Endodermal cell (in vitro differentiated cells): ENCODE measurements around the gene CFAP61. TPM values are rescaled to one million over a fixed set of nuclear protein-coding genes. Genes with fewer than 3 reads are reported as not detected.

Experiments
- DNase-seq: peaks from one replicate; pipeline ENCODE4 v3.0.0-alpha.2; 2017
- H3K27ac ChIP-seq: 2 replicates; pipeline ENCODE4 v1.5.1; 2013; ENCODE audit warnings: mild to moderate bottlenecking, low read depth, low read length, moderate library complexity
- H3K27me3 ChIP-seq: 2 replicates; pipeline ENCODE4 v1.6.1; 2013; ENCODE audit warnings: mild to moderate bottlenecking, low read length, moderate library complexity; ENCODE audit not compliant: insufficient read depth, control insufficient read depth, poor library complexity, severe bottlenecking
- H3K36me3 ChIP-seq: 2 replicates; pipeline ENCODE4 v1.7.0; 2013; ENCODE audit warnings: mild to moderate bottlenecking, low read length, moderate library complexity; ENCODE audit not compliant: control insufficient read depth, insufficient read depth
- H3K4me1 ChIP-seq: one replicate; pipeline ENCODE4 v1.7.0; 2013; ENCODE audit warnings: low read length; ENCODE audit not compliant: control insufficient read depth, insufficient read depth
- H3K4me3 ChIP-seq: 2 replicates; pipeline ENCODE4 v1.5.1; 2013; ENCODE audit warnings: mild to moderate bottlenecking, low read length, moderate library complexity
- H3K9ac ChIP-seq: 2 replicates; pipeline ENCODE4 v1.6.1; 2013; ENCODE audit warnings: mild to moderate bottlenecking, low read length, moderate library complexity; ENCODE audit not compliant: poor library complexity, severe bottlenecking; ENCODE audit errors: extremely low read depth
- H3K9me3 ChIP-seq: 2 replicates; pipeline ENCODE4 v1.6.1; 2013; ENCODE audit warnings: mild to moderate bottlenecking, low read length, moderate library complexity; ENCODE audit not compliant: control insufficient read depth
- H3K27ac Mint-ChIP-seq: 2 replicates; pipeline ENCODE4 v1.8.0; 2020; ENCODE audit warnings: mixed read lengths
- H3K27me3 Mint-ChIP-seq: 2 replicates; pipeline ENCODE4 v1.8.0; 2021; ENCODE audit warnings: mild to moderate bottlenecking, mixed read lengths; ENCODE audit not compliant: insufficient read depth
- H3K36me3 Mint-ChIP-seq: 2 replicates; pipeline ENCODE4 v1.8.0; 2020; ENCODE audit warnings: low read depth, mixed read lengths
- H3K4me1 Mint-ChIP-seq: 2 replicates; pipeline ENCODE4 v1.8.0; 2020; ENCODE audit warnings: mixed read lengths
- H3K4me3 Mint-ChIP-seq: 2 replicates; pipeline ENCODE4 v1.8.0; 2020; ENCODE audit warnings: mild to moderate bottlenecking, moderate library complexity, mixed read lengths
- H3K9me3 Mint-ChIP-seq: 2 replicates; pipeline ENCODE4 v1.8.0; 2020; ENCODE audit warnings: mild to moderate bottlenecking, mixed read lengths
- WGBS, 2 experiments: methylation state at CpG; one replicate each; pipeline versions ENCODE4 v1.1.5 to v1.1.7; 2013; ENCODE audit warnings: missing lambda C conversion rate in 2 of 2, mixed read lengths in 1 of 2; ENCODE audit not compliant: insufficient coverage in 1 of 2, insufficient read length in 1 of 2; 5-methylcytosine and 5-hydroxymethylcytosine counted together
- total RNA-seq, 2 donors: library from RNA; stranded (reverse); fragmentation: NEBNext Ultra II Directional in 1 of 2; extraction: Animal tissue kit (Norgen Biotek cat#: 25700) in 1 of 2; gene quantifications; 2 replicates in 1 of 2; 3 replicates in 1 of 2; pipeline ENCODE4 v1.2.1, GENCODE V29; 2021
- TF ChIP-seq, protein P1 (sequence below): fragments of 200-600 bp; sonication (generic); conservative IDR thresholded peaks from 2 replicates; pipeline ENCODE4 v1.5.0; 2021; ENCODE audit warnings: antibody characterized with exemption, mild to moderate bottlenecking

Gene CFAP61
- total RNA-seq, 2 donors from 2014 or later = 0.64 to 0.73 TPM

DNA sequence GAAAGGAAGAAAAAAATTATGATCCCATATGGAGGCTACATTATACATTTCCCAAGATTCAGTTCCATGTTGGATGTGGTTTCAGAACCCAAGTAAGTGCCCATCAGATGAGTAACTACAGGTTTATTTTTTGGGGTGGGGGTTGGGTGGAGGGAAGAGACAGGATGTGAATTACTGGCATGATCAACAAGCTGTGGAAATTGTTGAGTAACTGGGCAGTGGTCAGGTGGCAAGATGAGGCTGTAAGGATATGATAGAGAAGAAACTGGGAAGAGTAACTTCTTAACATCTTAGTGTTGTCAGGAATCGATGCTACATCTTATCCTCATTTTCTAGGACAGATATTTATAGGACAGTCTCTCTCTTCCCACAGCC, 153.5 kb downstream of the CFAP61 start:
- H3K9ac ChIP-seq = no peak overlapping the region
- peaks cover 4% of the 10 kb centered on the region for H3K4me1 ChIP-seq
- TF ChIP-seq, protein P1, sequence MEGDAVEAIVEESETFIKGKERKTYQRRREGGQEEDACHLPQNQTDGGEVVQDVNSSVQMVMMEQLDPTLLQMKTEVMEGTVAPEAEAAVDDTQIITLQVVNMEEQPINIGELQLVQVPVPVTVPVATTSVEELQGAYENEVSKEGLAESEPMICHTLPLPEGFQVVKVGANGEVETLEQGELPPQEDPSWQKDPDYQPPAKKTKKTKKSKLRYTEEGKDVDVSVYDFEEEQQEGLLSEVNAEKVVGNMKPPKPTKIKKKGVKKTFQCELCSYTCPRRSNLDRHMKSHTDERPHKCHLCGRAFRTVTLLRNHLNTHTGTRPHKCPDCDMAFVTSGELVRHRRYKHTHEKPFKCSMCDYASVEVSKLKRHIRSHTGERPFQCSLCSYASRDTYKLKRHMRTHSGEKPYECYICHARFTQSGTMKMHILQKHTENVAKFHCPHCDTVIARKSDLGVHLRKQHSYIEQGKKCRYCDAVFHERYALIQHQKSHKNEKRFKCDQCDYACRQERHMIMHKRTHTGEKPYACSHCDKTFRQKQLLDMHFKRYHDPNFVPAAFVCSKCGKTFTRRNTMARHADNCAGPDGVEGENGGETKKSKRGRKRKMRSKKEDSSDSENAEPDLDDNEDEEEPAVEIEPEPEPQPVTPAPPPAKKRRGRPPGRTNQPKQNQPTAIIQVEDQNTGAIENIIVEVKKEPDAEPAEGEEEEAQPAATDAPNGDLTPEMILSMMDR = no peak
- Mint-ChIP-seq H3K27ac (no peak overlapping the region), H3K36me3 (no peaks in the 10 kb centered on the region), H3K27me3 (peaks cover 3% of the 10 kb centered on the region), H3K4me1 (peaks cover 28% of the 10 kb centered on the region), H3K4me3 (no peak overlapping the region), H3K9me3 (no peaks in the 10 kb centered on the region)
- no peaks in the 10 kb centered on the region for H3K9me3 ChIP-seq
- no peak for DNase-seq
- no peaks in the 10 kb centered on the region for H3K27me3 ChIP-seq
- WGBS, 2 experiments = 90 to 100% methylated on average over 1 of the region's 1 CpG
- no peak overlapping the region for H3K27ac ChIP-seq
- no peak overlapping the region for H3K4me3 ChIP-seq
- no peaks in the 10 kb centered on the region for H3K36me3 ChIP-seq

DNA sequence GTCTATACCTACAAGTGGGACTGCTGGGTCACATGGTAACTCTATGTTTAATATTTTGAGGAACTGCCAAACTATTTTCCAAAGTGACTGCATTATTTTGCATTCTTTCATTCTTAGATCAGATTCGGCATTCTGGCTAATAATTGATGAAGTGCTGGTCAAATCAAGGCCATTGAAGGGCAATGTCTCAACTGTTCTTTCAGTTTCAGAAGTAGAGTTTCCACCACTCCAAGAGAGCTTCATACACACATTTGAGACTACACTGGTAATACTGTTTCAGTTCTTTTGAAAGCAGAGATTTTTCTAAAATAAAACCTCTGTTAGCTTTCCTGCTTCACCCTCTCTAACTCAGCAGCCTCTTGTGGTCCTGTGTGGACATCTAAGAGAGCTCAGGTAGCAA, 154.5 kb downstream of the CFAP61 start:
- peaks cover 25% of the 10 kb centered on the region for H3K4me1 Mint-ChIP-seq
- H3K4me1 ChIP-seq = no peaks in the 10 kb centered on the region
- H3K9me3 ChIP-seq = no peaks in the 10 kb centered on the region
- DNase-seq = no peak
- TF ChIP-seq, protein P1 = no peak
- H3K36me3 Mint-ChIP-seq = no peaks in the 10 kb centered on the region
- no peaks in the 10 kb centered on the region for H3K27me3 ChIP-seq
- peaks cover 3% of the 10 kb centered on the region for H3K27me3 Mint-ChIP-seq
- no peak overlapping the region for H3K4me3 Mint-ChIP-seq
- no peaks in the 10 kb centered on the region for H3K36me3 ChIP-seq
- 91 to 95% methylated on average over 1 of the region's 1 CpG for WGBS, 2 experiments
- H3K27ac Mint-ChIP-seq = no peak overlapping the region
- no peak overlapping the region for H3K9ac ChIP-seq
- H3K27ac ChIP-seq = no peak overlapping the region
- no peaks in the 10 kb centered on the region for H3K9me3 Mint-ChIP-seq
- no peak overlapping the region for H3K4me3 ChIP-seq

DNA sequence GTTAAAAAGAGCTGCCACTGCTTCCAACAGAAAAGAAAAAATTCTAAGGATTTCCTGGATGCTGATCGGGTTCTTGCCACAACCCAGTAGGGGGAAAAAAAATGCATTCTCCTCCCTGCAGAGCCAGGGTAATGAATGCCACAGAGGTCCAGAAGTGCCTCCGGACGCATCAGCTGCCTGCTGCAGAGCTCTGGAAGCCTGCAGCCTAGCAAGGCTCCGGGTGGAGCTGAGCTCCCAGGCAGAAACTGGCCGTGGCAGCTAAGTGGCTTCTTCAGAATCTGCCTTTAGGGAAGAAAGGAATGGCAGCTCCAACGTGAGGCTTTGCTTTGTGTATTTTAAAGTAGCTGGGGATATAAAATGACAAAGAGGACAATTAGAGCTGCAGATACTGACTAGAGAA, 155.0 kb downstream of the CFAP61 start:
- Mint-ChIP-seq H3K27ac (no peak overlapping the region), H3K36me3 (no peaks in the 10 kb centered on the region), H3K4me3 (no peak overlapping the region), H3K9me3 (no peaks in the 10 kb centered on the region), H3K4me1 (peaks cover 22% of the 10 kb centered on the region), H3K27me3 (peaks cover 3% of the 10 kb centered on the region)
- Histone ChIP-seq H3K27ac (no peak overlapping the region), H3K4me3 (no peak overlapping the region), H3K36me3 (no peaks in the 10 kb centered on the region), H3K9me3 (no peaks in the 10 kb centered on the region), H3K27me3 (no peaks in the 10 kb centered on the region), H3K9ac (no peak overlapping the region), H3K4me1 (no peaks in the 10 kb centered on the region)
- 20 to 54% methylated on average over 6 of the region's 6 CpGs for WGBS, 2 experiments
- TF ChIP-seq, protein P1 = no peak
- DNase-seq = no peak
